Measurements from ENCODE around the gene BRPF3.

DNA sequence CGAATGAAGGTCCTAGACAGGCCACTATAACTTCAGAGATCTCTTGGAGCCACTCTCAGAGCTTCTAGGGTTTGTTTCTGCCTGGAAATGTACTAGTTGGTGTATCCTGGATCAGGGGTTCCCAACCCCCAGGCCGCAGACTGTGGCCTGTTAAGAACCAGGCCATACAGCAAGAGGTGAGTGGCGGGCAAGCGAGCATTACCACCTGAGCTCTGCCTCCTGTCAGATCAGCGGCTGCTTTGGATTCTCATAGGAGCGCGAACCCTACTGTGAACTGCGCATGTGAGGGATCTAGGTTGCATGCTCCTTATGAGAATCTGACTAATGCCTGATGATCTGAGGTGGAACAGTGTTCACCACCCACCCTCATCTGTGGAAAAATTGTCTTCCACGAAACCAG lies 2.4 kb downstream of the BRPF3 start:
- TF ChIP-seq CTCF (IDR thresholded peaks at IDR 0.05 in 4 of 5, conservative IDR thresholded peaks at IDR 0.05 in 1 of 5) (no peak), POLR2A (IDR thresholded peaks at IDR 0.05) (no peak)

Data from gastrocnemius medialis (tissue), 4 donors.